GM08714 (cell line): ENCODE results near the gene CA10.

ENCODE experiments used
- H3K4me3 ChIP-seq: fragments of 200-500 bp; sonication (Bioruptor generic); 2 replicates; pipeline ENCODE4 v1.5.1; 2014; ENCODE audit warnings: mild to moderate bottlenecking, low read length, inconsistent platforms
- ZNF274 ChIP-seq: IDR thresholded peaks from 2 replicates; pipeline ENCODE4 v1.6.1; 2012; ENCODE audit warnings: mild to moderate bottlenecking, low read depth, low read length

Gene CA10

DNA sequence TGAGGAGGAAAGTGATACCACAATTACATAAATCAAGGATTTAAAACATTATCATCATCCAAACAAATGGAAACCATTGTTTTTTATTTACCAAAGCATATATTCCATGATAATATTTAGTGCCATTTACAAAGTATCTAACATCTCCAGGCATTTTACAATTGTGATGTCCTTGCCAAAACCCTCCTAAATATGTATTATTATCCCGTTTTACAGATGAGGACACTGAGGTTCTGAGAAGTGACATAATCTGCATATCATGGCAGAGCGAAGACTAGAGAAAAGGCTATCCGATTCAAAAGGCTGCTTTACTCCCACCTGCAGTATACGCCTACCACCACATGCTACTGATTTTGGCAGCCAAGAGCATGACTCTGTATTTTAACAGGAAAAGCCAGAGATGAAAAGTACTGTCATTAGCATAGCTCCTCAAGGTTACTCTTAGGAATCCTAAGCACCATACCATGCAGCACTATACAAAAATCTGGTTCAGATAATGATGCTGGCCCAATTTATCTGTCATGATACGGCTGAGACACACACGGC, 301.4 kb downstream of the CA10 start:
- no peak for TF ChIP-seq ZNF274
- no peak overlapping the region for H3K4me3 ChIP-seq

DNA sequence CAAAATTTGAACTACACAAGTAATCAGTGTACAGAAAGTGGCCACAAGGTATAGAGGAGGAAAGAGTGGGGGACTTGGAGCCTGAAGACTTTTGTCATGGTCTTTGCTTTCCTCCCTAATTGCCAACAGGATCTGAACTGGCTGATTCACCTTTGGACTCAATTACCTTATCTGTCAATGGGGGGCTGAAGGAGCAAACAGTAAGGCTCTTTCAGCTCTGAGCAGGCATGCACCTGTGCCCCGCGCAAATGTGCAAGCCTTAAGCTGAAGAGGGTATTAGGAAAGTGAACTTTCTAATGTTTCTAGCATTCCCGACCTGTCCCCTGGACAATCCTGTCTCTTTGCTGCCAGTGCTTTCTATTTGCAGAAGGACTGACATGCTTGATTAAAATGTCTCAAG, 302.7 kb downstream of the CA10 start:
- no peak overlapping the region for H3K4me3 ChIP-seq
- TF ChIP-seq ZNF274: no peak

DNA sequence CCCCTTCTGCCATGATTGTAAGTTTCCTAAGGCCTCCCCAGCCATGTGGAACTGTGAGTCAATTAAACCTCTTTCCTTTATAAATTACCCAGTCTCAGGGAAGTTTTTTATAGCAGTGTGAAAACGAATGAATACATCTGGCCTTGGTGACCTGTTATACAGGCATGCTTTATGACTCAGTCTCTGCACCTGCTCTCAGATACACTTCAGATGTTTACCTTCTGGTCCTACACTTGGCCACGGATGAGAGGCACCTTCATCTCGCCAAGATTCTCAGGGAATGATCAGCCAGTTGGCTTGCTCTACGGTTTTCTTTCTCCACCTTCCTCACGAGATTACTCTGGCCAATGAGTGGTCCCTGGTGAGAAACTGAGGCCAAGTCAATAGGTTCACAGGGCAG, 304.7 kb downstream of the CA10 start:
- no peak for TF ChIP-seq ZNF274
- H3K4me3 ChIP-seq: no peak overlapping the region

DNA sequence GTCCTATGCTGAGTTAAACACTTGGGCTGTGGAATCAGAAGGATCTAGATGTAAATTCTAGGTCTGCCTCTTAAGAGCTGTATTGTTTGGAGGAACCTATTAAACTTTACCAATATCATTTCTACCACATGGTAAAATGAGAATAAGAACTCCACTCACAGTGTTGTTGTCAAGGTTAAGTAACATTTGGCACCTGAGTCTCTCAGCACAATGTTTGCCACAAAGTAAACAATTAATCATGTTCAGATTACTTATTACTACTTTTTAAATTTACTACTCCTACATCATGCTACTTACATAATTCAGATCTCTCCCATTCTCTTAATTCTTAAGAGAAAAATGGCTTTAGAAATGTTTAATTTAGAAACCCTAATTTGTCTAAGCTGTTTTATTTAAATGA, 305.9 kb downstream of the CA10 start:
- TF ChIP-seq ZNF274: no peak
- no peak overlapping the region for H3K4me3 ChIP-seq

DNA sequence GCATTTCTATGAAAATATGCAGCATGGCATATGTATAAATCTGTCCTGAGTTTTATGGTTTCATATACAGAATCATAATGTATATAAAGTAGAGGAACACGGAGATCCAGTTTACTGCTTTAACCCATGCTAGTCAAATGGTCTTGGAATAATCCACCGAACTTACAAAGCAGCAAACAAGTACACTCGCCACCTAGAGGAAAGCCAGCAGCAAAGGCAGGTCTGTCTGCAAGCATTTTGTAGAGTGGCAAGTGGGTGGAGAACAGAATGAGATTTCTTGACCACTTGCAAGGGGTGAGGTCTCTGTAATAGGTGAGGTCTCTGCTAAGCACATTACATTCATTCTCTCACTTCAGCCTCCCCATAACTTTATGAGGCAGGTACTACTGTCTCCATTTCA, 308.3 kb downstream of the CA10 start:
- no peak for TF ChIP-seq ZNF274

DNA sequence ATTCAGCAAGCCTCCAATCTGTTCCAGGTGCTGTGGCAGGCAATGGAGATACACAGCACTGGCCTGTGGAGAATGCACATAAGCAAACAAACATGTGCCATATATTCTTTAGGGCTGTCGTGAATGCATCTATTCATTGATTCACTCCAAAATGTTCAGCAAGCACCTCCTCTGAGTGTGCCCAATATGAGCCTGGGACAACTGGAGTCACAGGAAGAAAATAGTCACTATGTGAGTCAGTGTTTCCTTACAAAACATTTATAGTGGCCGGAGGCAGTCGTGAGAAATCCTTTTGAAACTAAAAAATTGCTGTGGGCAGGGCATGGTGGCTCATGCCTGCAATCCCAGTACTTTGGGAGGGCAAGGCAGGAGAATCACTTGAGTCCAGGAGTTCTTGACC, 310.1 kb downstream of the CA10 start:
- no peak overlapping the region for H3K4me3 ChIP-seq
- TF ChIP-seq ZNF274: no peak

More for the DNA sequence above, 308.3 kb downstream of the CA10 start:
- H3K4me3 ChIP-seq: no peak overlapping the region

DNA sequence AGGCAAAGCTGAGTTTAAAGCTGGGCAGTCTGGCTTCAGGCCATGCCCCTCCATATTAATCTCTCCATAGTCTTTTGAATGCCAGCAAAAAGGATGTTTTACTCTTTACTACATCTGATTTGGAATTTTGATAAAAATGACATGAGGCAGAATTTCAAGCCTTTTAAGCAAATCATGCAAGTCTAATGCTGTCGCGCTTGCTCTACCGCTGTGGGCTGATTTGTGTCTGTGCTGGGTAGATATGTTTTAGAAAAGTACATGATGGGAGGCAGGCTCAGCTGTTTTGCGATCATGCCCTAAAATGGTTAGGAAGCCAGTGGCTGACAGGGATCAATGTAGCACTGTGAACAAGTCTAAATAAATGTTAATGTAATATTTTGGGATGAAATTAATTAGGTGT, 311.9 kb downstream of the CA10 start:
- TF ChIP-seq ZNF274: no peak
- no peak overlapping the region for H3K4me3 ChIP-seq

DNA sequence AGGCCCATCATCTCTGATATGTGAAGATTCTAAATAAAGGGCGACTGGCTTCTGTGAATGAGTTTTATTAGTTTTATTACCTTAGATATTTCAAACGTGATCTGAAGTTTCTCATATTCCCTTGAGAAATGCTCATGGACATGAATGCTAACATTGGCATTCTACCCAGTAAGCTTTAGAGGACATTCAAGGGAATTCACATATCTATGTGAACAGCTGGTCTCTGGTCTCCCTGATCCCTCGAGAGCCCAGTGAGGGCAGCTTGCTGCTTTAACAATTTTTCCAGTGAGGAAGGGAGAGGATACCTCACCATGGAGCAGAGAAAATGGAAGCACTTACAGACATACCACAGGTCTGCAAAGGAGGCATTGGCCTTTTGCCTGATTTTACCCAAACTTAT, 312.7 kb downstream of the CA10 start:
- TF ChIP-seq ZNF274: no peak
- no peak overlapping the region for H3K4me3 ChIP-seq

DNA sequence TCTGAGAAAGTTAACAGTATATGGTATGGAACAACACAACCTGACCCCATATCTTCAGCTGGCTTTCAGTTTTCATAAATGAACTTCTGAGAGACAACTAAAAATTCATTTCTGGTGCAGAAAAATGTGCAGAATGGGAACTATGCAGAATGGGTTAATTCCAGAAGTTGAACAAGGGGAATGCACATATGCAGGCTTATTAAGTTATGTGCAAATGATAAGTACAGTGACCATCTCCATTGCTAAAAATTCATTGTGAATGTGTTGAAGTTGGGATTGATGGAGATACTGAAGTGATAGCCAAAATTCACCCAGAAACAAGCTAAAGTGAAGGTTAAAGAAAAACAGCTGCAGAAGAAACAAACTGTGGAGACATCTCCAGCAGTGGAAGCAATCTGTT, 315.8 kb downstream of the CA10 start:
- TF ChIP-seq ZNF274: no peak
- H3K4me3 ChIP-seq: no peak overlapping the region

DNA sequence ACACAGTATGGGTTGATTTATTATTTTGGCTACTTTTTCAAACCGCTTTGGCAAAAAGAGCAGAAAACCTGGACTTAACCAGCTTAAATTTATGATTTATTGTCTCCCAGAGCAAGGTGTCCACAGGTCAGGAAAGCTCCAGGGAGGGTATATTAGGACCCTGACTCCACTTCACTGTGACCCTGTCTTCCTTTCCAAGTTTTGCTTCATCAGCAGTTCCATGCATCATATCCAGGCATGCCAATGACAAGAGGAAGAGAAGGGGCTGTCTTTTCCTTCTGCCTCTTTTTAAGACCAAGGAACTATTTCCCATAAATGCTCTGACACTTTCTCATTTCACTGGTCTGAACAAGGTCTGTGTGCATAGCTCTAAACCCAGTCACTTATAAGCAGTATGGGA, 316.8 kb downstream of the CA10 start:
- no peak for TF ChIP-seq ZNF274
- no peak overlapping the region for H3K4me3 ChIP-seq

DNA sequence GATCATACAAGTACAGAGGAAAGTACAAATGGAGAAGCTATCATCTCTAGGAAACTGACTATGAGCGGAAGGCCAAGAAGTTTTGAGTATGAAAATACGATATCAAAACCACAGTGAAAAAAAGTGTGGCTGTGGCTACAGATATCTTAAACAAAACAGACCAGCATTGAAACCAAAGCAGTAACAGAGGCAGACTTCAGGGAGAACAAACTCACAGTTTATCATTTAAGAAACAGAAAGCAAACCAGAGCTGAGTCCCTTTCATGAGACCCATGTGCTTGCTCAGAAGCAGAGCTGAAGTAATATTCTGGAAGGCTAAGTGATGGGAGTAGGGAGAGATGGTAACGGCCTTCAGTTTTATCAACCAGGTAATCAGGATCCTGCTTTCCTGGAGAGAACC, 317.8 kb downstream of the CA10 start:
- no peak overlapping the region for H3K4me3 ChIP-seq
- no peak for TF ChIP-seq ZNF274

DNA sequence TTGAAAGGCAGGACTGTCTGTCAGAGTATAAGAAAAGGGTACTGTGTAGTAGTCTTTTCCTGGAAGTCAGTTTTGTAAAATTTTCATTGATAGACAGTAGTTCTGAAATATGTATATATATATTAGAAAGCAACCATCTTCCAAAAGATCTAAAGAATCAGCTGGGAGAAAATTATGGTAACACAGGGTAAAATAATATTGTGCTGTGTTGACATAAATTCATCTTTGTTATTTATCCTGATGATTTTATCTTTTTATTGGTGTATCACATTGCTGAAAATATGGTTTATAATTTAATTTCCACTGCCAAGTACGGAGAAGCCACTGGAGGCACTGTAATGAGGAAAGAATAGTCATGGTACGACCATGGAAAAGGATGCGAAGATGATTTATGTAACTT, 324.9 kb downstream of the CA10 start:
- no peak overlapping the region for H3K4me3 ChIP-seq
- TF ChIP-seq ZNF274: no peak

DNA sequence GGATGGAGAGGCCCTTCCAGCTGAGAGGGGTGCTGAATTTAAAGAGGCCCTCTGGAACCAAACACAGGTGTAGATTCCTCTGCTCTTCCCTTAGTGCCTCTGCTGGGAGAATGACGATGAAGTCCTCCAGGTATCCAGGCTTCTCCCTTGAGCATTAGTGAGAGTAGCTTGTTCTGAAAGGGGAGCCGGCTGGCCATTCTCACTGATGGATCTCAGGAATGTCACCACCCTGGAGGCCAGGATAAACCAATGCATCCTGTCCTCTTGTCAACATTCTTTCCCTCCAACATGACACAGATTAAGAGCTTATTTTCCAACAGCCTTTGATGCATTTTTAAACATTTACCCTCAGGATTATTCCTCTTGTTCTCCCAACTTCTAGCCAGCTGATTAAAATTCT, 325.5 kb downstream of the CA10 start:
- TF ChIP-seq ZNF274: no peak
- H3K4me3 ChIP-seq: no peak overlapping the region

DNA sequence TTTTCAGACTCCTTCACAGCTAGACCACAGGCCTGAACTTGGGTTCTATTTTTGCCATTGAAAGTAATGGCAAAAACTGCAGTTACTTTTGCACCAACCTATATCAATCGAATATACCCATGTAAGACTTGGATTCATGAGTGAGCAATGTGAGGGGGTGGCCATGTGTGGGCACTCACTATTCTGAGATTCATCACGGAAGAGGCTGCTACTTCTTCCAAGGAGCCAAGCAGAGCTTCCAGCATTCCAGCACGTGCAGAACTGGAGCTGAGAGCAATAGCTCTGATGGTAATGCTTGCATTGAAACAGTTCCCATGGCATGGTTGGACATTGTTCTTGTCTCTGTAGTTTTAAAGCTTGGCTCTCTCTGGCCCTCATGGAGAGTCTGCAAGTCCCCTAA, 327.6 kb downstream of the CA10 start:
- no peak for TF ChIP-seq ZNF274
- H3K4me3 ChIP-seq: no peak overlapping the region

DNA sequence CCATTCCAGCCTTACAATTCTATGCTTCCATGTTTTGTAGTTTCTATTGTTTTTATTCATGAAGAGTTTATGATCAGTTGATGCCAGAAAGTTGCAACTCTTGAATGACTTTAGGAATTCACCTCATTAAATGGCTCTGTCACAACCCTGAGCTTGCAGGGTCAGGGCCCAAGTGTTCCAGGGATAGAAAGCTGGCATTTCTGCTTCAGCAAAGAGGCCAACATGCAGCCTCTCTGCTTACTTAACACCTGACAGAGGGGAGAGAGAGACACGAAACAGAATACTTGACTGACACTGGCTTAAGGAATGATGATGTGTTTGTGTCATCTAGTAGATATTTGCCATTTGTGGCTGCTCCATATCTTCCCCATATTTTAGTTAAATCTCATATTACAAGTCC, 328.1 kb downstream of the CA10 start:
- no peak for TF ChIP-seq ZNF274
- H3K4me3 ChIP-seq: no peak overlapping the region

DNA sequence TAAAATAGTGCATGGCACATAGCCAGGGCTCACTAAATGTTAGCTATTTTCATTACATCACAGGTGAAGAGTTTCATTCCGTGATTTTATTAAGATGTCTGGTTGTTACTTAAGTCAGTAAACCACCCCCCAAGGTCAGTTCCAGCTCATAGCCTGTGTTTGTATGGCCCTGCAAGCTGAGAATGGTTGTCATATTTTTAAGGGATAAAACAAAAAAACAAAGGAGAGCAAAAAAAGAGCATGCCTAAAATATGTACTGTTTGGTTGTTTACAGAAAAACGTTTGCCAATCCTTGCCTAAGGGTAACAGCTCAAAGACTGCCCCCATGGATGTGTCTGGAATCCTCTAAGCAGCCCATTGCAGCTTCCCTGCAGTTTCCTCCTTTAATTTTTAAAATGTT, 329.6 kb downstream of the CA10 start:
- TF ChIP-seq ZNF274: no peak
- H3K4me3 ChIP-seq: no peak overlapping the region

DNA sequence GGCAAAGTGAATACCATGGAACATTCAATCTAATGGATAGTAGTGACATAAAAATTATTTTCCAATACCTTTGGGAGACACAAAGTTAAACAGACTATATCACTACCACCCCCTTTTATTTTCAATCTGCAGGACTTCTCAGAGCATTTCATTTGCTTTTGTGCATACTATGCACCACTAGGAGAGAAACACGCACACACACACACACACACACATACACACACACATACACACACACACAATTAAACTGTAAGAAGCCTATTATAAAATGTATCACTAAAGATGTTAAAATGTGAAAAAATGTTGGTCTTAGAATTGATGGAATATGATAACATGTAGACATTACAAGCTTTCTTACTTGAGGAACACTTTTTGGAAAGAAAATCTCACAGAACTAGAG, 331.4 kb downstream of the CA10 start:
- no peak overlapping the region for H3K4me3 ChIP-seq
- TF ChIP-seq ZNF274: no peak

DNA sequence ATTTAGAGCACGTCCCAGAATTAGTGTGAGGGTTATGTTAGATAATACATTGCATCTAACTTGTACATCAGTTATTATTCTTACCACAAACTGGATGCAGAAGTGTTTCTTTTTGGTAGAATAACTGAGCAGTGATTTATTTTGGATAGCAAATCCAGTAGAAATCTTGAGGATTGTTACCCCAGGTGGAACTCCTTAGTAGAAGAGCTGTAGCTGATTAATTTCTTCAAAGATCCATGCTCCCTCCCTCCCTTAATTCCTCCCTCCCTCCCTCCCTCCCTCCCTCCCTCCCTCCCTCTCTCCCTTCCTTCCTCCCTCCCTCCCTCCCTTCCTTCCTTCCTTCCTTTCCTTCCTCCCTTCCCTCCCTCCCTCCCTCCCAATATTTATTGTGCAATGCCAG, 337.7 kb downstream of the CA10 start:
- H3K4me3 ChIP-seq: no peak overlapping the region
- TF ChIP-seq ZNF274: no peak
